NOMO-1 (cell line): Measurements from ENCODE around the gene PIGK.
"Not testable (repeated sequence)": the region's sequence is repeated elsewhere in the genome, so short reads cannot be mapped to it uniquely, and the experiment has no call there.

Source experiments
- DNase-seq, 2 experiments: peaks; one replicate each; lab custom pipeline; 2025; ENCODE audit not compliant: unreplicated experiment in 2 of 2; lab: John Stamatoyannopoulos, UW

Gene PIGK

GRCh38 chr1:77219166-77219887 lies at the start of gene PIGK:
PIGK (minus strand) TSS chr1:77219430; CDS start chr1:77219402, 28 bp downstream.
- DNase-seq = peak; percentile 75 to 87

- DNase-seq = no peak
These were observed 47.8 kb upstream of the PIGK start for GRCh38 chr1:77267035-77267434.

GRCh38 chr1:77265180-77265579 lies 46.0 kb upstream of the PIGK start:
- no peak for DNase-seq

GRCh38 chr1:77263708-77264107 lies 44.5 kb upstream of the PIGK start:
- no peak for DNase-seq

GRCh38 chr1:77253211-77253610 lies 34.0 kb upstream of the PIGK start:
- no peak for DNase-seq

- DNase-seq = no peak
These were observed 30.9 kb upstream of the PIGK start for GRCh38 chr1:77250126-77250525.

- DNase-seq = no peak
These were observed 26.6 kb upstream of the PIGK start for GRCh38 chr1:77245830-77246229.

GRCh38 chr1:77239311-77239710 lies 20.1 kb upstream of the PIGK start:
- no peak for DNase-seq

- peak; percentile 35 to 74 for DNase-seq
These were observed 19.2 kb upstream of the PIGK start for GRCh38 chr1:77238462-77238861.

GRCh38 chr1:77234943-77235342 lies 15.7 kb upstream of the PIGK start:
- no peak for DNase-seq

GRCh38 chr1:77234096-77234495 lies 14.9 kb upstream of the PIGK start:
- no peak for DNase-seq

- no peak for DNase-seq
These were observed 13.6 kb upstream of the PIGK start for GRCh38 chr1:77232829-77233228.

GRCh38 chr1:77230051-77230450 lies 10.8 kb upstream of the PIGK start:
- no peak for DNase-seq

- DNase-seq = no peak
These were observed 9.6 kb upstream of the PIGK start for GRCh38 chr1:77228836-77229235.

GRCh38 chr1:77227381-77227780 lies 8.2 kb upstream of the PIGK start:
- peak; percentile 37 to 67 for DNase-seq

GRCh38 chr1:77222496-77222895 lies 3.3 kb upstream of the PIGK start:
- DNase-seq = no peak

- no peak for DNase-seq
These were observed 1.6 kb upstream of the PIGK start for GRCh38 chr1:77220687-77221463.

- peak in 1 of 2 experiments; percentile 31 for DNase-seq
These were observed 609 bp downstream of the PIGK start for GRCh38 chr1:77218477-77219165.

GRCh38 chr1:77204043-77204442 lies 15.2 kb downstream of the PIGK start:
- DNase-seq = not testable (repeated sequence)

- no peak for DNase-seq
These were observed 16.5 kb downstream of the PIGK start for GRCh38 chr1:77202751-77203150.

GRCh38 chr1:77200806-77201205 lies 18.4 kb downstream of the PIGK start:
- no peak for DNase-seq

- DNase-seq = no peak
These were observed 18.9 kb downstream of the PIGK start for GRCh38 chr1:77200293-77200692.
